Measurements from ENCODE around the gene CBX8. TPM values are rescaled to one million over a fixed set of nuclear protein-coding genes. Genes with fewer than 3 reads are reported as not detected.
A peak's percentile ranks its signal among the peaks of the same experiment; 100 is the strongest.

CBX8 gene
- total and polyA plus RNA-seq, 2 of the 13 experiments (the other 11 are each of a cell fraction or from before 2014, with no cell fraction given) = 0.34 to 12.6 TPM

DNA sequence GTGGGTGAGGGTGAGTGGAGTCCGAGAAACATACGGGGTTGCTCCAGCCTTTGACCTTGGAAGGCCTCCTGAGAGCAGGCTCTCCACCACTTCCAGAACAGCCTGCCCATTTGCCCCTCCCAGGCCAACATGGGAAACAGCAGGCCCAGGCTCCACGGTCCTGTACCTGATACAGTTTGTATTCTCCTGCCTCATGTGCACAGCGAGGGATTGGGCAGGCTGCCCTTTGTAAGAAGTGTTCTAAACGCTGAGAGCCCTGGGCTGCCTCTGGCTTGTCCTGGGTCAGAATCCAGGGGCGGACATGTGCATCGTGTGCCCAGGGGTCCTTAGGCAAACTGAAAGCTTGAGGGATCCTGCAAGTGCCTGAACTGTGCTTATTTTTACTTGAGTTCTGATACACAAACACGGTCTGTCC is 22.3 kb downstream of the CBX8 start (continued):
- no peak for TF ChIP-seq CEBPB (IDR thresholded peaks at IDR 0.05; ENCODE audit: borderline replicate concordance, low read depth, low read length)
- no peak for TF ChIP-seq SOX6 (IDR thresholded peaks at IDR 0.05)
- TF ChIP-seq SOX6 (CRISPR knock-in tag; IDR thresholded peaks at IDR 0.05) = 0 out of 2 replicates have a peak, but pooled peaks have one; percentile 11
- TF ChIP-seq ZNF441 (CRISPR knock-in tag; IDR thresholded peaks at IDR 0.05; ENCODE audit: borderline replicate concordance) = peak; percentile 51; the same call in 1 of the 2 replicates
- no peak for TF ChIP-seq MEIS1 (CRISPR knock-in tag; IDR thresholded peaks at IDR 0.05; ENCODE audit: borderline replicate concordance)
- no peak for TF ChIP-seq ZNF619 (CRISPR knock-in tag; IDR thresholded peaks at IDR 0.05)
- TF ChIP-seq, protein P1, sequence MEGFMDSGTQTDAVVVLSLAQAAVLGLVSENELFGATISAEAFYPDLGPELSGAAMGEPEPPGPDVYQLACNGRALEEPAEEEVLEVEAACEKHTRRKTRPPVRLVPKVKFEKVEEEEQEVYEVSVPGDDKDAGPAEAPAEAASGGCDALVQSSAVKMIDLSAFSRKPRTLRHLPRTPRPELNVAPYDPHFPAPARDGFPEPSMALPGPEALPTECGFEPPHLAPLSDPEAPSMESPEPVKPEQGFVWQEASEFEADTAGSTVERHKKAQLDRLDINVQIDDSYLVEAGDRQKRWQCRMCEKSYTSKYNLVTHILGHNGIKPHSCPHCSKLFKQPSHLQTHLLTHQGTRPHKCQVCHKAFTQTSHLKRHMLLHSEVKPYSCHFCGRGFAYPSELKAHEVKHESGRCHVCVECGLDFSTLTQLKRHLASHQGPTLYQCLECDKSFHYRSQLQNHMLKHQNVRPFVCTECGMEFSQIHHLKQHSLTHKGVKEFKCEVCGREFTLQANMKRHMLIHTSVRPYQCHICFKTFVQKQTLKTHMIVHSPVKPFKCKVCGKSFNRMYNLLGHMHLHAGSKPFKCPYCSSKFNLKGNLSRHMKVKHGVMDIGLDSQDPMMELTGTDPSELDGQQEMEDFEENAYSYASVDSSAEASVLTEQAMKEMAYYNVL (CRISPR knock-in tag; IDR thresholded peaks at IDR 0.05; ENCODE audit: borderline replicate concordance) = no peak
- TF ChIP-seq, protein P2, sequence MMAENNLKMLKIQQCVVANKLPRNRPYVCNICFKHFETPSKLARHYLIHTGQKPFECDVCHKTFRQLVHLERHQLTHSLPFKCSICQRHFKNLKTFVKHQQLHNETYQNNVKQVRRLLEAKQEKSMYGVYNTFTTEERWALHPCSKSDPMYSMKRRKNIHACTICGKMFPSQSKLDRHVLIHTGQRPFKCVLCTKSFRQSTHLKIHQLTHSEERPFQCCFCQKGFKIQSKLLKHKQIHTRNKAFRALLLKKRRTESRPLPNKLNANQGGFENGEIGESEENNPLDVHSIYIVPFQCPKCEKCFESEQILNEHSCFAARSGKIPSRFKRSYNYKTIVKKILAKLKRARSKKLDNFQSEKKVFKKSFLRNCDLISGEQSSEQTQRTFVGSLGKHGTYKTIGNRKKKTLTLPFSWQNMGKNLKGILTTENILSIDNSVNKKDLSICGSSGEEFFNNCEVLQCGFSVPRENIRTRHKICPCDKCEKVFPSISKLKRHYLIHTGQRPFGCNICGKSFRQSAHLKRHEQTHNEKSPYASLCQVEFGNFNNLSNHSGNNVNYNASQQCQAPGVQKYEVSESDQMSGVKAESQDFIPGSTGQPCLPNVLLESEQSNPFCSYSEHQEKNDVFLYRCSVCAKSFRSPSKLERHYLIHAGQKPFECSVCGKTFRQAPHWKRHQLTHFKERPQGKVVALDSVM (CRISPR knock-in tag; IDR thresholded peaks at IDR 0.05) = no peak
- TF ChIP-seq ZNF251 (CRISPR knock-in tag; IDR thresholded peaks at IDR 0.05) = no peak
- TF ChIP-seq ZNF510 (CRISPR knock-in tag; IDR thresholded peaks at IDR 0.05; ENCODE audit: low read depth) = no peak
- no peak for TF ChIP-seq ZKSCAN5 (CRISPR knock-in tag; IDR thresholded peaks at IDR 0.05)
- TF ChIP-seq ZFY (CRISPR knock-in tag; IDR thresholded peaks at IDR 0.05) = peak; percentile 44; the same call in 1 of the 2 replicates
- no peak for TF ChIP-seq ZC3H4 (CRISPR knock-in tag; IDR thresholded peaks at IDR 0.05; ENCODE audit: borderline replicate concordance)
- no peak for TF ChIP-seq EED (CRISPR knock-in tag; IDR thresholded peaks at IDR 0.05)
- TF ChIP-seq, protein P3, sequence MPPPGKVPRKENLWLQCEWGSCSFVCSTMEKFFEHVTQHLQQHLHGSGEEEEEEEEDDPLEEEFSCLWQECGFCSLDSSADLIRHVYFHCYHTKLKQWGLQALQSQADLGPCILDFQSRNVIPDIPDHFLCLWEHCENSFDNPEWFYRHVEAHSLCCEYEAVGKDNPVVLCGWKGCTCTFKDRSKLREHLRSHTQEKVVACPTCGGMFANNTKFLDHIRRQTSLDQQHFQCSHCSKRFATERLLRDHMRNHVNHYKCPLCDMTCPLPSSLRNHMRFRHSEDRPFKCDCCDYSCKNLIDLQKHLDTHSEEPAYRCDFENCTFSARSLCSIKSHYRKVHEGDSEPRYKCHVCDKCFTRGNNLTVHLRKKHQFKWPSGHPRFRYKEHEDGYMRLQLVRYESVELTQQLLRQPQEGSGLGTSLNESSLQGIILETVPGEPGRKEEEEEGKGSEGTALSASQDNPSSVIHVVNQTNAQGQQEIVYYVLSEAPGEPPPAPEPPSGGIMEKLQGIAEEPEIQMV (CRISPR knock-in tag; IDR thresholded peaks at IDR 0.05; ENCODE audit: low read depth) = no peak
- TF ChIP-seq, protein P4, sequence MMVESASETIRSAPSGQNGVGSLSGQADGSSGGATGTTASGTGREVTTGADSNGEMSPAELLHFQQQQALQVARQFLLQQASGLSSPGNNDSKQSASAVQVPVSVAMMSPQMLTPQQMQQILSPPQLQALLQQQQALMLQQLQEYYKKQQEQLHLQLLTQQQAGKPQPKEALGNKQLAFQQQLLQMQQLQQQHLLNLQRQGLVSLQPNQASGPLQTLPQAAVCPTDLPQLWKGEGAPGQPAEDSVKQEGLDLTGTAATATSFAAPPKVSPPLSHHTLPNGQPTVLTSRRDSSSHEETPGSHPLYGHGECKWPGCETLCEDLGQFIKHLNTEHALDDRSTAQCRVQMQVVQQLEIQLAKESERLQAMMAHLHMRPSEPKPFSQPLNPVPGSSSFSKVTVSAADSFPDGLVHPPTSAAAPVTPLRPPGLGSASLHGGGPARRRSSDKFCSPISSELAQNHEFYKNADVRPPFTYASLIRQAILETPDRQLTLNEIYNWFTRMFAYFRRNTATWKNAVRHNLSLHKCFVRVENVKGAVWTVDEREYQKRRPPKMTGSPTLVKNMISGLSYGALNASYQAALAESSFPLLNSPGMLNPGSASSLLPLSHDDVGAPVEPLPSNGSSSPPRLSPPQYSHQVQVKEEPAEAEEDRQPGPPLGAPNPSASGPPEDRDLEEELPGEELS (CRISPR knock-in tag; IDR thresholded peaks at IDR 0.05) = no peak
- no peak for TF ChIP-seq ZNF816 (CRISPR knock-in tag; IDR thresholded peaks at IDR 0.05; ENCODE audit: borderline replicate concordance)
- TF ChIP-seq KLF16 (CRISPR knock-in tag; IDR thresholded peaks at IDR 0.05) = no peak
- TF ChIP-seq GATAD2A (CRISPR knock-in tag; IDR thresholded peaks at IDR 0.05) = peak; percentile 20; the same call in 1 of the 2 replicates
- no peak for TF ChIP-seq SRSF1 (optimal IDR thresholded peaks at IDR 0.05; ENCODE audit: low read depth, low read length)
- TF ChIP-seq, protein P5, sequence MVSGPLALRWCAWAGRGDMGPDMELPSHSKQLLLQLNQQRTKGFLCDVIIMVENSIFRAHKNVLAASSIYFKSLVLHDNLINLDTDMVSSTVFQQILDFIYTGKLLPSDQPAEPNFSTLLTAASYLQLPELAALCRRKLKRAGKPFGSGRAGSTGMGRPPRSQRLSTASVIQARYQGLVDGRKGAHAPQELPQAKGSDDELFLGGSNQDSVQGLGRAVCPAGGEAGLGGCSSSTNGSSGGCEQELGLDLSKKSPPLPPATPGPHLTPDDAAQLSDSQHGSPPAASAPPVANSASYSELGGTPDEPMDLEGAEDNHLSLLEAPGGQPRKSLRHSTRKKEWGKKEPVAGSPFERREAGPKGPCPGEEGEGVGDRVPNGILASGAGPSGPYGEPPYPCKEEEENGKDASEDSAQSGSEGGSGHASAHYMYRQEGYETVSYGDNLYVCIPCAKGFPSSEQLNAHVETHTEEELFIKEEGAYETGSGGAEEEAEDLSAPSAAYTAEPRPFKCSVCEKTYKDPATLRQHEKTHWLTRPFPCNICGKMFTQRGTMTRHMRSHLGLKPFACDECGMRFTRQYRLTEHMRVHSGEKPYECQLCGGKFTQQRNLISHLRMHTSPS (CRISPR knock-in tag; IDR thresholded peaks at IDR 0.05; ENCODE audit: low read depth) = peak; percentile 54; the same call in 1 of the 2 replicates
- TF ChIP-seq SMARCC2 (IDR thresholded peaks at IDR 0.05) = no peak
- no peak for TF ChIP-seq MIXL1 (CRISPR knock-in tag; IDR thresholded peaks at IDR 0.05)

Measured in HepG2 (cell line).